SK-N-SH (cell line): ENCODE results near the gene CLCC1. TPM values are rescaled to one million over a fixed set of nuclear protein-coding genes. Genes with fewer than 3 reads are reported as not detected.
"Not testable (repeated sequence)": the region's sequence is repeated elsewhere in the genome, so short reads cannot be mapped to it uniquely, and the experiment has no call there.

ENCODE experiments used
- CTCF ChIA-PET: fragments of 300-600, 350-600 bp; formaldehyde crosslinking; extraction: SDS; loops from one replicate; lab custom pipeline; 2021; lab: Yijun Ruan, JAX
- POLR2A ChIA-PET: fragments of 350-600 bp; sonication (Branson Sonifier 250); formaldehyde crosslinking; extraction: SDS; loops from one replicate; lab custom pipeline; 2020; ENCODE audit warnings: antibody characterized with exemption, inconsistent platforms; lab: Yijun Ruan, JAX
- DNase-seq: peaks from one replicate; pipeline ENCODE4 v3.0.0; 2012
- H2AFZ ChIP-seq: fragments of 200-600 bp; sonication (generic); 2 replicates; pipeline ENCODE4 v1.8.1; 2016; ENCODE audit warnings: antibody characterized with exemption, mild to moderate bottlenecking, low read depth
- H3F3A ChIP-seq: fragments of 200-600 bp; sonication (generic); replicated peaks from 2 replicates; pipeline ENCODE3; 2016; ENCODE audit warnings: antibody characterized with exemption, mild to moderate bottlenecking; ENCODE audit not compliant: insufficient read depth
- H3K27ac ChIP-seq, 2 experiments: fragments of 200-500 bp in 1 of 2; fragments of 200-600 bp in 1 of 2; sonication (Bioruptor generic) in 1 of 2; sonication (generic), shearing (Covaris generic) in 1 of 2; 2 replicates each; pipeline versions ENCODE4 v1.5.1 to v1.6.1; 2014 to 2016; ENCODE audit warnings: low read depth in 2 of 2, inconsistent platforms in 1 of 2, low read length in 1 of 2, mild to moderate bottlenecking in 1 of 2, mixed read lengths in 1 of 2
- H3K27me3 ChIP-seq: fragments of 200-600 bp; sonication (generic), shearing (Covaris generic); 2 replicates; pipeline ENCODE4 v1.6.1; 2016; ENCODE audit warnings: mixed run types; ENCODE audit not compliant: insufficient read depth
- H3K36me3 ChIP-seq, 2 experiments: fragments of 200-500 bp in 1 of 2; fragments of 200-600 bp in 1 of 2; sonication (Bioruptor generic) in 1 of 2; sonication (generic) in 1 of 2; replicated peaks in 1 of 2; 2 replicates each; pipeline versions ENCODE3 to v1.5.1; 2014 to 2016; ENCODE audit warnings: low read length in 1 of 2, mild to moderate bottlenecking in 1 of 2; ENCODE audit not compliant: insufficient read depth in 2 of 2, control insufficient read depth in 1 of 2
- H3K4me1 ChIP-seq, 2 experiments: fragments of 200-500 bp in 1 of 2; fragments of 200-600 bp in 1 of 2; sonication (Bioruptor generic) in 1 of 2; sonication (generic), shearing (Covaris generic) in 1 of 2; 2 replicates each; pipeline versions ENCODE4 v1.5.1 to v1.6.1; 2014 to 2016; ENCODE audit warnings: low read depth in 1 of 2, low read length in 1 of 2, mixed run types in 1 of 2; ENCODE audit not compliant: insufficient read depth in 2 of 2, control insufficient read depth in 1 of 2
- H3K4me2 ChIP-seq: fragments of 200-600 bp; sonication (generic), shearing (Covaris generic); 2 replicates; pipeline ENCODE4 v1.6.1; 2017; ENCODE audit warnings: mixed run types
- H3K4me3 ChIP-seq, 2 experiments: fragments of 200-500 bp in 1 of 2; fragments of 200-600 bp in 1 of 2; sonication (Bioruptor generic) in 1 of 2; sonication (generic), shearing (Covaris generic) in 1 of 2; 2 replicates each; pipeline versions ENCODE4 v1.5.1 to v1.8.1; 2014 to 2016; ENCODE audit warnings: low read depth in 2 of 2, inconsistent platforms in 1 of 2, low read length in 1 of 2, mild to moderate bottlenecking in 1 of 2, mixed read lengths in 1 of 2, moderate library complexity in 1 of 2
- H3K79me2 ChIP-seq: fragments of 200-600 bp; sonication (generic); 2 replicates; pipeline ENCODE4 v1.8.1; 2017; ENCODE audit warnings: mild to moderate bottlenecking; ENCODE audit not compliant: insufficient read depth
- H3K9ac ChIP-seq: fragments of 200-600 bp; sonication (generic); 2 replicates; pipeline ENCODE4 v1.6.1; 2017; ENCODE audit warnings: mixed run types
- H3K9me2 ChIP-seq: fragments of 200-600 bp; sonication (generic); 2 replicates; pipeline ENCODE4 v1.6.1; 2017; ENCODE audit warnings: mixed run types
- H3K9me3 ChIP-seq: fragments of 200-600 bp; sonication (generic); 2 replicates; pipeline ENCODE4 v1.6.1; 2017; ENCODE audit warnings: mixed run types, mild to moderate bottlenecking, moderate library complexity
- H4K20me1 ChIP-seq: fragments of 200-600 bp; sonication (generic); 2 replicates; pipeline ENCODE4 v1.6.1; 2017; ENCODE audit warnings: mild to moderate bottlenecking, mixed run types; ENCODE audit not compliant: insufficient read depth
- CHD2 ChIP-seq: fragments of 150-350 bp; IDR thresholded peaks from 2 replicates; pipeline ENCODE4 v1.6.1; 2018; ENCODE audit warnings: low read length; ENCODE audit not compliant: partially characterized antibody
- EP300 ChIP-seq, 2 experiments: IDR thresholded peaks; 2 replicates each; pipeline versions ENCODE4 v1.4.0 to v1.6.1; 2012; ENCODE audit warnings: borderline replicate concordance in 1 of 2, low read depth in 1 of 2, low read length in 1 of 2
- EZH2phosphoT487 ChIP-seq: fragments of 200-600 bp; sonication (generic); IDR thresholded peaks from 2 replicates; pipeline ENCODE4 v1.6.1; 2017; ENCODE audit warnings: low read depth, mixed run types, mild to moderate bottlenecking, antibody characterized with exemption, moderate library complexity, borderline replicate concordance
- FOXJ3 ChIP-seq: sonication (generic); formaldehyde crosslinking; IDR thresholded peaks from 2 replicates; pipeline ENCODE4 v1.5.1; 2020; ENCODE audit warnings: mild to moderate bottlenecking, missing genetic modification reagents
- FOXM1 ChIP-seq: IDR thresholded peaks from 2 replicates; pipeline ENCODE4 v1.4.0; 2012; ENCODE audit warnings: low read depth, mild to moderate bottlenecking
- MAX ChIP-seq: IDR thresholded peaks from 2 replicates; pipeline ENCODE4 v1.4.0; 2012; ENCODE audit warnings: low read depth
- MXI1 ChIP-seq: IDR thresholded peaks from 2 replicates; pipeline ENCODE4 v1.6.1; 2012; ENCODE audit warnings: mild to moderate bottlenecking, low read depth, low read length, improper control_type of control experiment
- RCOR1 ChIP-seq: fragments of 150-350 bp; IDR thresholded peaks from 2 replicates; pipeline ENCODE4 v1.6.1; 2017; ENCODE audit warnings: antibody characterized with exemption, low read length
- RFX5 ChIP-seq: IDR thresholded peaks from 2 replicates; pipeline ENCODE4 v1.6.1; 2012; ENCODE audit warnings: mild to moderate bottlenecking, improper control_type of control experiment, low read length
- RXRA ChIP-seq: IDR thresholded peaks from 2 replicates; pipeline ENCODE4 v1.4.0; 2012; ENCODE audit warnings: low read depth, mild to moderate bottlenecking, borderline replicate concordance
- TAF1 ChIP-seq: IDR thresholded peaks from 2 replicates; pipeline ENCODE4 v1.6.1; 2012; ENCODE audit warnings: low read depth, mild to moderate bottlenecking, low read length, moderate library complexity, borderline replicate concordance
- TEAD4 ChIP-seq: IDR thresholded peaks from 2 replicates; pipeline ENCODE4 v1.4.0; 2012; ENCODE audit warnings: mild to moderate bottlenecking, borderline replicate concordance; ENCODE audit not compliant: insufficient read depth
- YY1 ChIP-seq: IDR thresholded peaks from 2 replicates; pipeline ENCODE4 v1.4.0; 2012; ENCODE audit warnings: low read depth, mild to moderate bottlenecking
- WGBS: methylation state at CpG from one replicate; pipeline ENCODE4 v1.1.6; 2017; ENCODE audit warnings: low lambda C conversion rate; 5-methylcytosine and 5-hydroxymethylcytosine counted together
- polyA plus RNA-seq, 3 experiments: library from polyadenylated mRNA; depleted of rRNA; stranded (reverse); fragments of >200 nt; gene quantifications; 2 replicates each; pipeline ENCODE4 v1.2.3, GENCODE V29; 2012
- TF ChIP-seq, protein P1 (sequence below): IDR thresholded peaks from 2 replicates; pipeline ENCODE4 v1.4.0; 2012; ENCODE audit warnings: low read depth, borderline replicate concordance
- TF ChIP-seq, protein P2 (sequence below): fragments of 150-350 bp; IDR thresholded peaks from 2 replicates; pipeline ENCODE4 v1.6.1; 2017; ENCODE audit warnings: antibody characterized with exemption, low read length, low read depth, borderline replicate concordance
- TF ChIP-seq, protein P3 (sequence below): fragments of 200-600 bp; sonication (generic); IDR thresholded peaks from 2 replicates; pipeline ENCODE4 v1.6.1; 2017; ENCODE audit warnings: antibody characterized with exemption, mild to moderate bottlenecking, moderate library complexity

The CLCC1 gene
- polyA plus RNA-seq, 1 of the 3 experiments (the other 2 are of a cell fraction) = 20.0 TPM

- TF ChIP-seq, protein P1, sequence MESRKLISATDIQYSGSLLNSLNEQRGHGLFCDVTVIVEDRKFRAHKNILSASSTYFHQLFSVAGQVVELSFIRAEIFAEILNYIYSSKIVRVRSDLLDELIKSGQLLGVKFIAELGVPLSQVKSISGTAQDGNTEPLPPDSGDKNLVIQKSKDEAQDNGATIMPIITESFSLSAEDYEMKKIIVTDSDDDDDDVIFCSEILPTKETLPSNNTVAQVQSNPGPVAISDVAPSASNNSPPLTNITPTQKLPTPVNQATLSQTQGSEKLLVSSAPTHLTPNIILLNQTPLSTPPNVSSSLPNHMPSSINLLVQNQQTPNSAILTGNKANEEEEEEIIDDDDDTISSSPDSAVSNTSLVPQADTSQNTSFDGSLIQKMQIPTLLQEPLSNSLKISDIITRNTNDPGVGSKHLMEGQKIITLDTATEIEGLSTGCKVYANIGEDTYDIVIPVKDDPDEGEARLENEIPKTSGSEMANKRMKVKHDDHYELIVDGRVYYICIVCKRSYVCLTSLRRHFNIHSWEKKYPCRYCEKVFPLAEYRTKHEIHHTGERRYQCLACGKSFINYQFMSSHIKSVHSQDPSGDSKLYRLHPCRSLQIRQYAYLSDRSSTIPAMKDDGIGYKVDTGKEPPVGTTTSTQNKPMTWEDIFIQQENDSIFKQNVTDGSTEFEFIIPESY = no peak
- TF ChIP-seq MXI1 = peak; percentile 81; the same call in 1 of the 2 replicates
- TF ChIP-seq MAX = peak; percentile 87
- no peak for TF ChIP-seq CHD2
- TF ChIP-seq FOXM1 = no peak
- TF ChIP-seq RFX5 = peak; percentile 63; the same call in 1 of the 2 replicates
- no peak for TF ChIP-seq FOXJ3 (CRISPR knock-in tag)
- TF ChIP-seq RCOR1 = 0 out of 2 replicates have a peak, but pooled peaks have one; percentile 10
- TF ChIP-seq, protein P2, sequence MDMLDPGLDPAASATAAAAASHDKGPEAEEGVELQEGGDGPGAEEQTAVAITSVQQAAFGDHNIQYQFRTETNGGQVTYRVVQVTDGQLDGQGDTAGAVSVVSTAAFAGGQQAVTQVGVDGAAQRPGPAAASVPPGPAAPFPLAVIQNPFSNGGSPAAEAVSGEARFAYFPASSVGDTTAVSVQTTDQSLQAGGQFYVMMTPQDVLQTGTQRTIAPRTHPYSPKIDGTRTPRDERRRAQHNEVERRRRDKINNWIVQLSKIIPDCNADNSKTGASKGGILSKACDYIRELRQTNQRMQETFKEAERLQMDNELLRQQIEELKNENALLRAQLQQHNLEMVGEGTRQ = no peak
- TF ChIP-seq RXRA = no peak
- TF ChIP-seq TEAD4 = no peak
- TF ChIP-seq EZH2phosphoT487 = no peak
These were observed at the start of gene CLCC1 (continued) for GRCh38 chr1:108963052-108963686.

- Histone ChIP-seq H3K36me3 (peaks cover 22 to 48% of the 10 kb centered on the region in 2 experiments), H3K4me1 (no peaks in the 10 kb centered on the region), H3K79me2 (0 out of 2 replicates have a peak, but pooled peaks cover 3% of the 10 kb centered on the region), H3K9ac (no peak overlapping the region), H3K4me2 (no peak overlapping the region), H4K20me1 (no peaks in the 10 kb centered on the region), H3K27me3 (no peaks in the 10 kb centered on the region), H3K4me3 (no peak overlapping the region), H3F3A (no peaks in the 10 kb centered on the region), H3K27ac (no peak overlapping the region), H3K9me3 (no peaks in the 10 kb centered on the region), H2AFZ (no peak overlapping the region), H3K9me2 (no peaks in the 10 kb centered on the region)
- POLR2A ChIA-PET = no interaction called here
- 84% methylated on average over 7 of the region's 7 CpGs for WGBS
- CTCF ChIA-PET = interaction anchor here (0.9 to 2.0 kb wide), 4 partner anchors 16 to 100 kb away, joined by 3 to 7 read pairs (median 4); a partner anchor contains a TSS
- DNase-seq = no peak
- TF ChIP-seq, protein P2 = no peak
- TF ChIP-seq, protein P3, sequence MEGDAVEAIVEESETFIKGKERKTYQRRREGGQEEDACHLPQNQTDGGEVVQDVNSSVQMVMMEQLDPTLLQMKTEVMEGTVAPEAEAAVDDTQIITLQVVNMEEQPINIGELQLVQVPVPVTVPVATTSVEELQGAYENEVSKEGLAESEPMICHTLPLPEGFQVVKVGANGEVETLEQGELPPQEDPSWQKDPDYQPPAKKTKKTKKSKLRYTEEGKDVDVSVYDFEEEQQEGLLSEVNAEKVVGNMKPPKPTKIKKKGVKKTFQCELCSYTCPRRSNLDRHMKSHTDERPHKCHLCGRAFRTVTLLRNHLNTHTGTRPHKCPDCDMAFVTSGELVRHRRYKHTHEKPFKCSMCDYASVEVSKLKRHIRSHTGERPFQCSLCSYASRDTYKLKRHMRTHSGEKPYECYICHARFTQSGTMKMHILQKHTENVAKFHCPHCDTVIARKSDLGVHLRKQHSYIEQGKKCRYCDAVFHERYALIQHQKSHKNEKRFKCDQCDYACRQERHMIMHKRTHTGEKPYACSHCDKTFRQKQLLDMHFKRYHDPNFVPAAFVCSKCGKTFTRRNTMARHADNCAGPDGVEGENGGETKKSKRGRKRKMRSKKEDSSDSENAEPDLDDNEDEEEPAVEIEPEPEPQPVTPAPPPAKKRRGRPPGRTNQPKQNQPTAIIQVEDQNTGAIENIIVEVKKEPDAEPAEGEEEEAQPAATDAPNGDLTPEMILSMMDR = no peak
- TF ChIP-seq EP300 (IDR thresholded peaks at IDR 0.05; ENCODE audit: borderline replicate concordance in 1 of 2, low read depth in 1 of 2, low read length in 1 of 2) = no peak
- TF ChIP-seq TAF1 = no peak
- TF ChIP-seq YY1 = no peak
- TF ChIP-seq, all 33 proteins: peak for 0
These were observed 48.1 kb upstream of the CLCC1 start for GRCh38 chr1:109011335-109011734.

GRCh38 chr1:108996622-108997021 is 33.3 kb upstream of the CLCC1 start:
- H3K4me1 ChIP-seq, POLR2A ChIA-PET, H3K9me3 ChIP-seq, H4K20me1 ChIP-seq, CTCF ChIA-PET, H3K9ac ChIP-seq, H2AFZ ChIP-seq, H3K4me2 ChIP-seq, H3K4me3 ChIP-seq, H3K9me2 ChIP-seq, H3K27ac ChIP-seq, H3K79me2 ChIP-seq, H3F3A ChIP-seq, H3K27me3 ChIP-seq, DNase-seq: not testable (repeated sequence)
- peaks cover 20 to 68% of the 10 kb centered on the region in 2 experiments for H3K36me3 ChIP-seq
- WGBS = 100% methylated on average over 3 of the region's 3 CpGs
